CD14-positive monocyte (primary cell): ENCODE data around the gene NEK4. TPM values are rescaled to one million over a fixed set of nuclear protein-coding genes. Genes with fewer than 3 reads are reported as not detected.

Experiments used
- DNase-seq, 3 donors: peaks; one replicate each; pipeline ENCODE4 v3.0.0-alpha.2; 2011 to 2022
- H2AFZ ChIP-seq: 2 replicates; pipeline ENCODE4 v1.6.0; 2012; ENCODE audit warnings: mild to moderate bottlenecking, low read depth, low read length, inconsistent platforms; ENCODE audit not compliant: insufficient read depth, poor library complexity, severe bottlenecking
- H3K27ac ChIP-seq, 2 donors: 1 replicate in 1 of 2; 2 replicates in 1 of 2; pipeline ENCODE4 v1.5.1; 2012 to 2013; ENCODE audit warnings: low read length in 2 of 2, control low read depth in 1 of 2, inconsistent platforms in 1 of 2, low read depth in 1 of 2, mild to moderate bottlenecking in 1 of 2
- H3K27me3 ChIP-seq, 2 donors: one replicate each; pipeline versions ENCODE4 v1.6.0 to v1.6.1; 2011 to 2013; ENCODE audit warnings: low read length in 2 of 2; ENCODE audit not compliant: control insufficient read depth in 2 of 2, insufficient read depth in 2 of 2
- H3K36me3 ChIP-seq, 2 donors: replicated peaks in 1 of 2; 1 replicate in 1 of 2; 2 replicates in 1 of 2; pipeline versions ENCODE4 v1.5.1 to v1.6.1; 2012 to 2013; ENCODE audit warnings: low read length in 2 of 2, control low read depth in 1 of 2, inconsistent platforms in 1 of 2, mild to moderate bottlenecking in 1 of 2; ENCODE audit not compliant: insufficient read depth in 2 of 2, control insufficient read depth in 1 of 2
- H3K4me1 ChIP-seq, 2 donors: 1 replicate in 1 of 2; 2 replicates in 1 of 2; pipeline versions ENCODE4 v1.5.1 to v1.6.1; 2012 to 2013; ENCODE audit warnings: low read length in 2 of 2, control low read depth in 1 of 2, inconsistent platforms in 1 of 2, mild to moderate bottlenecking in 1 of 2, moderate library complexity in 1 of 2; ENCODE audit not compliant: insufficient read depth in 2 of 2, control insufficient read depth in 1 of 2
- H3K4me2 ChIP-seq: replicated peaks from 2 replicates; pipeline ENCODE3; 2012; ENCODE audit warnings: low read length, moderate library complexity, mild to moderate bottlenecking; ENCODE audit not compliant: poor library complexity, severe bottlenecking; ENCODE audit errors: extremely low read depth
- H3K4me3 ChIP-seq, 3 experiments: fragments of 200-600 bp in 1 of 3; sonication (generic) in 1 of 3; replicated peaks in 1 of 3; 1 replicate in 2 of 3; 2 replicates in 1 of 3; pipeline ENCODE4 v1.5.1; 2011 to 2013; ENCODE audit warnings: low read length in 3 of 3, mild to moderate bottlenecking in 3 of 3, control low read depth in 2 of 3, low read depth in 2 of 3, inconsistent platforms in 1 of 3, moderate library complexity in 1 of 3
- H3K79me2 ChIP-seq: 2 replicates; pipeline ENCODE4 v1.6.0; 2012; ENCODE audit warnings: mild to moderate bottlenecking, control low read depth, inconsistent platforms, low read length, moderate library complexity; ENCODE audit not compliant: insufficient read depth
- H3K9ac ChIP-seq: 2 replicates; pipeline ENCODE4 v1.6.0; 2017; ENCODE audit warnings: low read length, mild to moderate bottlenecking; ENCODE audit not compliant: insufficient read depth, poor library complexity, severe bottlenecking
- H3K9me3 ChIP-seq, 2 donors: replicated peaks in 1 of 2; 1 replicate in 1 of 2; 2 replicates in 1 of 2; pipeline versions ENCODE4 v1.5.1 to v1.6.1; 2012 to 2013; ENCODE audit warnings: low read length in 2 of 2, control low read depth in 1 of 2; ENCODE audit not compliant: control insufficient read depth in 1 of 2, insufficient read depth in 1 of 2
- H4K20me1 ChIP-seq: 2 replicates; pipeline ENCODE4 v1.6.0; 2012; ENCODE audit warnings: mild to moderate bottlenecking, low read length, control low read depth, moderate library complexity; ENCODE audit not compliant: insufficient read depth
- H3K27ac Mint-ChIP-seq, 7 donors: one replicate each; pipeline ENCODE4 v1.8.0; 2020; ENCODE audit warnings: mild to moderate bottlenecking in 7 of 7, mixed read lengths in 7 of 7, moderate library complexity in 6 of 7, inconsistent platforms in 2 of 7
- H3K27me3 Mint-ChIP-seq, 3 donors: one replicate each; pipeline ENCODE4 v1.8.0; 2021 to 2022; ENCODE audit warnings: low read depth in 3 of 3, mild to moderate bottlenecking in 3 of 3, mixed read lengths in 3 of 3, moderate library complexity in 3 of 3, inconsistent platforms in 1 of 3
- H3K36me3 Mint-ChIP-seq, 2 donors: one replicate each; pipeline ENCODE4 v1.8.0; 2020; ENCODE audit warnings: mixed read lengths in 2 of 2, inconsistent platforms in 1 of 2, mild to moderate bottlenecking in 1 of 2
- H3K4me1 Mint-ChIP-seq: one replicate; pipeline ENCODE4 v1.8.0; 2020; ENCODE audit warnings: mild to moderate bottlenecking, mixed read lengths
- H3K4me3 Mint-ChIP-seq, 2 donors: one replicate each; pipeline ENCODE4 v1.8.0; 2020; ENCODE audit warnings: mild to moderate bottlenecking in 2 of 2, mixed read lengths in 2 of 2, moderate library complexity in 1 of 2
- H3K9me3 Mint-ChIP-seq, 7 donors: one replicate each; pipeline ENCODE4 v1.8.0; 2020 to 2022; ENCODE audit warnings: mixed read lengths in 7 of 7, mild to moderate bottlenecking in 6 of 7, moderate library complexity in 6 of 7, inconsistent platforms in 2 of 7
- WGBS: methylation state at CpG from one replicate; pipeline ENCODE4 v1.1.5; 2013; ENCODE audit warnings: missing lambda C conversion rate; ENCODE audit not compliant: insufficient coverage; 5-methylcytosine and 5-hydroxymethylcytosine counted together
- intact Hi-C, 2 donors: fragments of 100-400 bp; cut with micrococcal nuclease; formaldehyde crosslinking; loops; one replicate each; pipeline versions ENCODE4 v1.15.0 to v1.15.1; 2023
- polyA plus RNA-seq, 3 donors: library from polyadenylated mRNA; depleted of rRNA in 1 of 3; unstranded in 2 of 3; stranded (reverse) in 1 of 3; fragments of 300-500 nt in 2 of 3; fragments of >200 nt in 1 of 3; fragmentation: Illumina TruSeq in 2 of 3; gene quantifications; 1 replicate in 2 of 3; 2 replicates in 1 of 3; pipeline ENCODE4 v1.2.3, GENCODE V29; 2012 to 2021
- TF ChIP-seq, protein P1 (sequence below): fragments of 200-600 bp; IDR thresholded peaks from one replicate; pipeline ENCODE4 v1.8.0; 2022; ENCODE audit warnings: antibody characterized with exemption, mild to moderate bottlenecking

NEK4 gene
- polyA plus RNA-seq, 3 donors, result 13.7 to 17.5 (median 17.4) TPM

DNA sequence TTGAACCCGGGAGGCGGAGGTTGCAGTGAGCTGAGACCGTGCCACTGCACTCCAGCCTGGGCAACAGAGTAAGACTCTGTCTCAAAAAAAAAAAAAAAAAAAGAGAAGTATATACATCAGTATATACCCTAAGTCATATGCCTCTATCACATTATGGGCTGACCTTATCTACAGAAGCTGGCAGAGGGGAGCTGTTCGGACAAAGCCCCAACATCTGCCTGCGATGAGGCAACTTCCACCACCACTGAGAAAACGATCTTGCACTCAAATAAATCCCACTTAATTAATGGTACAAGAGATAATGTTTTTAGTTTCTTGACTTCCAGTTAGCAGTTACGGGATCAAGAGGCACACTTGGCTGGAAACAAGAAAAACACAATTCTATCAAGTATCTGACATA, 67.4 kb downstream of the NEK4 start:
- TF ChIP-seq, protein P1, sequence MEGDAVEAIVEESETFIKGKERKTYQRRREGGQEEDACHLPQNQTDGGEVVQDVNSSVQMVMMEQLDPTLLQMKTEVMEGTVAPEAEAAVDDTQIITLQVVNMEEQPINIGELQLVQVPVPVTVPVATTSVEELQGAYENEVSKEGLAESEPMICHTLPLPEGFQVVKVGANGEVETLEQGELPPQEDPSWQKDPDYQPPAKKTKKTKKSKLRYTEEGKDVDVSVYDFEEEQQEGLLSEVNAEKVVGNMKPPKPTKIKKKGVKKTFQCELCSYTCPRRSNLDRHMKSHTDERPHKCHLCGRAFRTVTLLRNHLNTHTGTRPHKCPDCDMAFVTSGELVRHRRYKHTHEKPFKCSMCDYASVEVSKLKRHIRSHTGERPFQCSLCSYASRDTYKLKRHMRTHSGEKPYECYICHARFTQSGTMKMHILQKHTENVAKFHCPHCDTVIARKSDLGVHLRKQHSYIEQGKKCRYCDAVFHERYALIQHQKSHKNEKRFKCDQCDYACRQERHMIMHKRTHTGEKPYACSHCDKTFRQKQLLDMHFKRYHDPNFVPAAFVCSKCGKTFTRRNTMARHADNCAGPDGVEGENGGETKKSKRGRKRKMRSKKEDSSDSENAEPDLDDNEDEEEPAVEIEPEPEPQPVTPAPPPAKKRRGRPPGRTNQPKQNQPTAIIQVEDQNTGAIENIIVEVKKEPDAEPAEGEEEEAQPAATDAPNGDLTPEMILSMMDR, result no peak
- 80% methylated on average over 1 of the region's 7 CpGs for WGBS
- Histone ChIP-seq H2AFZ (no peak overlapping the region), H4K20me1 (peaks cover 5% of the 10 kb centered on the region), H3K4me2 (no peak overlapping the region), H3K27ac (no peak overlapping the region), H3K79me2 (peaks cover 59% of the 10 kb centered on the region), H3K4me1 (peaks cover 28 to 34% of the 10 kb centered on the region in 2 donors), H3K36me3 (peaks cover 5 to 26% of the 10 kb centered on the region in 2 donors), H3K9me3 (no peaks in the 10 kb centered on the region), H3K4me3 (no peak overlapping the region), H3K9ac (no peak overlapping the region), H3K27me3 (no peaks in the 10 kb centered on the region)
- no peak overlapping the region for H3K27ac Mint-ChIP-seq
- peaks cover 9 to 20% of the 10 kb centered on the region in 2 donors for H3K36me3 Mint-ChIP-seq
- intact Hi-C loops, result no loop called here
- DNase-seq, result no peak
- H3K4me3 Mint-ChIP-seq, result no peak overlapping the region
- H3K9me3 Mint-ChIP-seq, result no peaks in the 10 kb centered on the region
- H3K27me3 Mint-ChIP-seq, result peaks cover 0 to 3% (median 0%) of the 10 kb centered on the region in 3 donors
- peaks cover 31% of the 10 kb centered on the region for H3K4me1 Mint-ChIP-seq

DNA sequence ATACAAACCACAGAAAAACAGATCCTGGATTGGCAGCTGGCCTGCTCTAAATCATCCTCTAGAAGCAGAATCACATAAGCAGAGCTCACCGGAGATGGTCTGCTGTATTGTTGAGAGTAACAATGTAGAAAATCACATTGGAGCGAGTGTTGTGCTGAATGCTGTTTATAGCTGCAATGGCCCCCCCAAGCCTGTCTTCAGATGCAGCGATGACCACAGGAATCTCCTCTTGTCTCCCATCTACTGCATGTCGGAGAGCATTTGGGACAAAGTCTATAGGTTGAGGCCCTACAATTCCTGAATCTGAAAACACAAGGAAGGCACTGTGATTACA, 73.1 kb downstream of the NEK4 start:
- peak overlapping the region in 2 of 7 donors; percentile 35 to 55 for H3K27ac Mint-ChIP-seq
- no peak for DNase-seq
- Histone ChIP-seq H3K27ac (peak overlapping the region in 1 of 2 donors; percentile 51), H2AFZ (no peak overlapping the region), H3K27me3 (no peaks in the 10 kb centered on the region), H3K36me3 (peaks cover 51 to 76% of the 10 kb centered on the region in 2 donors), H3K4me1 (no peaks in the 10 kb centered on the region), H4K20me1 (peaks cover 3% of the 10 kb centered on the region), H3K4me2 (no peak overlapping the region), H3K4me3 (no peak overlapping the region), H3K9me3 (no peaks in the 10 kb centered on the region), H3K79me2 (peaks cover 9% of the 10 kb centered on the region), H3K9ac (no peak overlapping the region)
- peaks cover 2% of the 10 kb centered on the region for H3K4me1 Mint-ChIP-seq
- H3K4me3 Mint-ChIP-seq, result no peak overlapping the region
- peaks cover 59 to 62% of the 10 kb centered on the region in 2 donors for H3K36me3 Mint-ChIP-seq
- peaks cover 0 to 2% (median 0%) of the 10 kb centered on the region in 3 donors for H3K27me3 Mint-ChIP-seq
- intact Hi-C loops, result no loop called here
- TF ChIP-seq, protein P1, result no peak
- H3K9me3 Mint-ChIP-seq, result no peaks in the 10 kb centered on the region
- WGBS, result no CpG with 5 or more reads among the region's 4 CpGs
